Tibial artery (tissue), 4 donors: ENCODE results near the gene EYS.

Source experiments
- DNase-seq, 2 donors: peaks; one replicate each; pipeline ENCODE4 v3.0.0-alpha.2; 2019
- H3K27ac ChIP-seq, 2 donors: fragments of 200-600 bp; sonication (generic) in 1 of 2; 1 replicate in 1 of 2; 2 replicates in 1 of 2; pipeline ENCODE4 v1.5.1; 2018 to 2019; ENCODE audit warnings: mild to moderate bottlenecking in 1 of 2
- H3K27me3 ChIP-seq, 2 donors: fragments of 200-600 bp; sonication (generic) in 1 of 2; one replicate each; pipeline versions ENCODE4 v1.5.1 to v1.6.0; 2016 to 2019
- H3K36me3 ChIP-seq, 3 donors: fragments of 200-600 bp; sonication (generic) in 2 of 3; one replicate each; pipeline ENCODE4 v1.5.1; 2016 to 2019; ENCODE audit warnings: mild to moderate bottlenecking in 2 of 3
- H3K4me1 ChIP-seq, 4 donors: fragments of 200-600 bp; sonication (generic) in 2 of 4; 1 replicate in 3 of 4; 2 replicates in 1 of 4; pipeline ENCODE4 v1.5.1; 2016 to 2019
- H3K4me3 ChIP-seq, 2 donors: fragments of 200-600 bp; sonication (generic) in 1 of 2; 1 replicate in 1 of 2; 2 replicates in 1 of 2; pipeline ENCODE4 v1.5.1; 2018 to 2019; ENCODE audit warnings: mild to moderate bottlenecking in 2 of 2
- H3K9me3 ChIP-seq, 3 donors: fragments of 200-600 bp; sonication (generic) in 1 of 3; one replicate each; pipeline ENCODE4 v1.5.1; 2016 to 2019
- intact Hi-C: fragments of 100-400 bp; cut with DNase I; formaldehyde crosslinking; loops from one replicate; pipeline ENCODE4 v1.15.0; 2023; ENCODE audit warnings: low total_unique reads
- TF ChIP-seq, protein P1 (sequence below), 2 experiments: fragments of 200-600 bp in 1 of 2; fragments of 450-650 bp in 1 of 2; IDR thresholded peaks; one replicate each; pipeline ENCODE4 v1.5.1; 2017 to 2019; ENCODE audit warnings: antibody characterized with exemption in 2 of 2, mild to moderate bottlenecking in 1 of 2, moderate library complexity in 1 of 2

EYS gene

DNA sequence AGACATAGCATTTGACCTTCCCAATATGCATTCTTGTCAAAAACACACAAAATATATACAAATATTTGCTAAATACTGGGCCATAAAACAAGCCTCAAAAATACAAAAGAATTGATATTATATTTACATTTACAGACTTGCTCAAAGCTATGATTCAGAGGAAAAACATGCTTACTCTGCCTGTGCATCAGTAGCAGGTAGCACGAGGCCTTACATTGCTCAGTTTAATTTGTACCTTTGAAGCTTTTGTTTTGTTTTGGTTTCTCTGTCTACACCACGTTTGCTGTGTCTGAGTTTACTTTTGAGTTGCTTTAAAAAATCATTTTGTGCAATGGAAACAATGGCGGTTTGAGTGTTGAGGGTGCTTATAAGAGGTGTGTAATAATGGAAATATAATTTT is 1972.1 kb downstream of the EYS start:
- DNase-seq, result no peak

DNA sequence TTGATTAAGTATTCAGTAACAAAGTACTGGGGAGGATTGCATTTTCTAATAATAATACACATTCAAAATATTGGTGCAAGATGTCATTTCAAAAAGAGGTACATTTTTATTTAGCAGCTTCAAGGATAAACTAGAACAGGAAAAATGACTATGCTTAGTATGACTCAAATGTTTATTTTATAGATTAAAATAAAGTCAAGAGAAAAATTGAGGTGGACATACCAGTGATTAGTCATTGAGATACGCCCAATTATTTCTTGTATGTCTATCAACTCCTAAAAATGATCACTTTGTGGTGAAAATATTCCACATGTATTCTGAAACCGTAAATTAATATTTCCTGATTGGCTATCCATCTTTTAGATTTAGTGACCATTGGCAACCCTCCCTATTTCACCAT is 1974.7 kb downstream of the EYS start:
- Histone ChIP-seq H3K4me3 (no peak overlapping the region), H3K27ac (no peak overlapping the region), H3K9me3 (no peaks in the 10 kb centered on the region), H3K4me1 (no peaks in the 10 kb centered on the region), H3K36me3 (no peaks in the 10 kb centered on the region), H3K27me3 (no peaks in the 10 kb centered on the region)
- TF ChIP-seq, protein P1, sequence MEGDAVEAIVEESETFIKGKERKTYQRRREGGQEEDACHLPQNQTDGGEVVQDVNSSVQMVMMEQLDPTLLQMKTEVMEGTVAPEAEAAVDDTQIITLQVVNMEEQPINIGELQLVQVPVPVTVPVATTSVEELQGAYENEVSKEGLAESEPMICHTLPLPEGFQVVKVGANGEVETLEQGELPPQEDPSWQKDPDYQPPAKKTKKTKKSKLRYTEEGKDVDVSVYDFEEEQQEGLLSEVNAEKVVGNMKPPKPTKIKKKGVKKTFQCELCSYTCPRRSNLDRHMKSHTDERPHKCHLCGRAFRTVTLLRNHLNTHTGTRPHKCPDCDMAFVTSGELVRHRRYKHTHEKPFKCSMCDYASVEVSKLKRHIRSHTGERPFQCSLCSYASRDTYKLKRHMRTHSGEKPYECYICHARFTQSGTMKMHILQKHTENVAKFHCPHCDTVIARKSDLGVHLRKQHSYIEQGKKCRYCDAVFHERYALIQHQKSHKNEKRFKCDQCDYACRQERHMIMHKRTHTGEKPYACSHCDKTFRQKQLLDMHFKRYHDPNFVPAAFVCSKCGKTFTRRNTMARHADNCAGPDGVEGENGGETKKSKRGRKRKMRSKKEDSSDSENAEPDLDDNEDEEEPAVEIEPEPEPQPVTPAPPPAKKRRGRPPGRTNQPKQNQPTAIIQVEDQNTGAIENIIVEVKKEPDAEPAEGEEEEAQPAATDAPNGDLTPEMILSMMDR (IDR thresholded peaks at IDR 0.05), result no peak
- intact Hi-C loops, result no loop called here
- no peak for DNase-seq

More for the DNA sequence above, 1972.1 kb downstream of the EYS start:
- TF ChIP-seq, protein P1 (IDR thresholded peaks at IDR 0.05), result no peak
- Histone ChIP-seq H3K9me3 (no peaks in the 10 kb centered on the region), H3K27me3 (no peaks in the 10 kb centered on the region), H3K4me1 (no peaks in the 10 kb centered on the region), H3K27ac (no peak overlapping the region), H3K4me3 (no peak overlapping the region), H3K36me3 (no peaks in the 10 kb centered on the region)
- intact Hi-C loops, result no loop called here

DNA sequence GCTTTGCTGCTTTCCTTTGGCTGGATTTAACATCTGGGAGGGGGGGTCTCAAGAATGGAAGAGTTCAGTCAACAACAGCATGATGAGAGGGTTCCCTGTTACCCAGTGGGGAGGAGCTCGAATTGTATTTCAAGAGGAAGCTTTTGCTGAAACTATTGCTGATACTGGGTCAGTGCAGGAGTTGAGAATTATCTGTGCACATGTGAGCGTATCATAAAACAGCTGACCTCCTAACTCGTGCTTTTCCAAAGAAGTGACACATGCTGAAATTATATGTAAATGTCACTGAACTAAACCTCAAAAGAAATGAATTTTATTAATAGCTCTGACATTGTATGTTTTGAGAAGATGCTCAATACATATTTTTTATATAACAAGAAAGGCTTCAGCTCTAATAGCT is 1975.1 kb downstream of the EYS start:
- intact Hi-C loops, result no loop called here
- no peak for DNase-seq
- Histone ChIP-seq H3K4me1 (no peaks in the 10 kb centered on the region), H3K36me3 (no peaks in the 10 kb centered on the region), H3K27me3 (no peaks in the 10 kb centered on the region), H3K4me3 (no peak overlapping the region), H3K27ac (no peak overlapping the region), H3K9me3 (no peaks in the 10 kb centered on the region)
- TF ChIP-seq, protein P1 (IDR thresholded peaks at IDR 0.05), result no peak

DNA sequence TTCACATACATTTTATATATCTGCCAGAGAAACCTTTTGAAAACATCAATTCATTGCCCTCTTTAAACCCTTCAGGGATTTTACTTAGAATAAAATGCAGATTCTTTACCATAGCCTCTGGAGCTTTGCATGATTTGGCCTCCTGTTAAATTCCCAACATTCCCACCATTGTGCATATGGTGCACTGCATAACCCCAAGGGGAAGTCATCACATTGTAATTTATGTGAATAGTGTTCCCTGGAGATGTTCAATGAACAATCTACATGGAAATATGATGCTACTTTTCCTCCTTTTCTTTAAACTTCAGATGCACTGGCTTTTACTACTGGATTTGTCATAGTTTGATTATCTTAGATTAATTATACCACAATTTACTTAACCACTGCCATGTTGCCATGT is 1976.7 kb downstream of the EYS start:
- H3K9me3 ChIP-seq, result no peaks in the 10 kb centered on the region
- H3K27ac ChIP-seq, result no peak overlapping the region
- DNase-seq, result no peak
- no peaks in the 10 kb centered on the region for H3K27me3 ChIP-seq
- intact Hi-C loops, result no loop called here
- no peaks in the 10 kb centered on the region for H3K36me3 ChIP-seq
- TF ChIP-seq, protein P1 (IDR thresholded peaks at IDR 0.05), result no peak
- H3K4me1 ChIP-seq, result no peaks in the 10 kb centered on the region
- no peak overlapping the region for H3K4me3 ChIP-seq

DNA sequence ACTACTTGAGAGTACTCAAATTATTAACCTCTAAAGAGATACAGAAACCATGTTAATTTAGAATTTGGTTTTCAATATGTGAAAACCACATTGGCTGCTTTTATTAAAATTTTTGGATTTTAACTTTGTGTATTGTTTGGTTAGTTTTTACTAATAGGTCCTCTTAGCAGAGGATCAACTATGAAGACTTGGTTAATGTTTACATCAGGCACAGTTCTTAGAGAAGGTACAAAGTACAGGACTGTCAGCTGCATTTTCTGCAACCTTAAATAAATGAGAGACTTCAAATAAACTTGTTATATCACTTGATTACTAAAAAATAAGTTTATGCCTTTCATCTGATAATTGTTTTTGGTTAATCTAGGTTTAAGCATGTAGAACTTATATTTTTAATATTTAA is 1982.3 kb downstream of the EYS start:
- Histone ChIP-seq H3K27me3 (no peaks in the 10 kb centered on the region), H3K36me3 (no peaks in the 10 kb centered on the region), H3K9me3 (no peaks in the 10 kb centered on the region), H3K4me3 (no peak overlapping the region), H3K27ac (no peak overlapping the region), H3K4me1 (no peaks in the 10 kb centered on the region)
- TF ChIP-seq, protein P1 (IDR thresholded peaks at IDR 0.05), result no peak
- intact Hi-C loops, result no loop called here
- no peak for DNase-seq

DNA sequence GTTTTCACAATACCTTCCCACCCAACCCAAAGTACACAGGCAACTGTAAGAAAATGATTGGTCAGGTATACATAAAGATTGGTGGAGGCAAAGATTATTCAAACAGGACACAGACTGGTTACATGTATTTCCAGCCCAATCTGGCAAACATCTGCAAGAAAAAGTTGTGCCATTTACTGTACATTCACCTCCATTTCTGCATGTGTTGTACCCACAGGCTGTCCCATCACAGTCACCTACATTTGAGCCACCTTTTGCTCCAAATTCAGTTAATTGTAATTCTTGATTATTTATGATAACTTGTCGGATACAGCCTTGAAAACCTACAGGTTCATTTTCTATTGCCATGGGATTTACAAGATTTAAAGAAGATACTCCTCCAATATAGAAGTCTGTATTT is 1985.8 kb downstream of the EYS start:
- no peaks in the 10 kb centered on the region for H3K27me3 ChIP-seq
- no peaks in the 10 kb centered on the region for H3K36me3 ChIP-seq
- no peaks in the 10 kb centered on the region for H3K9me3 ChIP-seq
- H3K4me1 ChIP-seq, result no peaks in the 10 kb centered on the region
- no peak for DNase-seq
- TF ChIP-seq, protein P1 (IDR thresholded peaks at IDR 0.05), result no peak
- intact Hi-C loops, result no loop called here
- H3K4me3 ChIP-seq, result no peak overlapping the region
- H3K27ac ChIP-seq, result no peak overlapping the region
